Suprapubic skin (tissue), 4 donors: Measurements from ENCODE around the gene CEP112. TPM values are rescaled to one million over a fixed set of nuclear protein-coding genes. Genes with fewer than 3 reads are reported as not detected.
"Not testable (repeated sequence)": the region's sequence is repeated elsewhere in the genome, so short reads cannot be mapped to it uniquely, and the experiment has no call there.

ENCODE experiments used
- DNase-seq, 2 donors: peaks; one replicate each; pipeline ENCODE4 v3.0.0-alpha.2; 2019; ENCODE audit warnings: low spot score in 2 of 2
- H3K27ac ChIP-seq: fragments of 200-600 bp; sonication (generic); one replicate; pipeline ENCODE4 v1.5.1; 2019
- H3K27me3 ChIP-seq: fragments of 200-600 bp; sonication (generic); one replicate; pipeline ENCODE4 v1.5.1; 2019
- H3K36me3 ChIP-seq: fragments of 200-600 bp; sonication (generic); one replicate; pipeline ENCODE4 v1.5.1; 2019
- H3K4me1 ChIP-seq: fragments of 200-600 bp; sonication (generic); one replicate; pipeline ENCODE4 v1.5.1; 2019
- H3K4me3 ChIP-seq: fragments of 200-600 bp; sonication (generic); one replicate; pipeline ENCODE4 v1.5.1; 2019; ENCODE audit warnings: mild to moderate bottlenecking
- H3K9me3 ChIP-seq: fragments of 200-600 bp; sonication (generic); one replicate; pipeline ENCODE4 v1.5.1; 2019
- CTCF ChIP-seq, 2 donors: fragments of 200-600 bp in 1 of 2; fragments of 450-650 bp in 1 of 2; sonication (generic) in 1 of 2; IDR thresholded peaks; one replicate each; pipeline ENCODE4 v1.5.1; 2016 to 2019; ENCODE audit warnings: antibody characterized with exemption in 2 of 2, mild to moderate bottlenecking in 1 of 2, moderate library complexity in 1 of 2
- EP300 ChIP-seq: sonication (generic); formaldehyde crosslinking; IDR thresholded peaks from one replicate; pipeline ENCODE4 v1.6.1; 2017; ENCODE audit warnings: antibody characterized with exemption
- POLR2A ChIP-seq, 2 donors: fragments of 450-650 bp; IDR thresholded peaks; one replicate each; pipeline ENCODE4 v1.6.1; 2017; ENCODE audit warnings: antibody characterized with exemption in 2 of 2, mild to moderate bottlenecking in 2 of 2, moderate library complexity in 2 of 2
- POLR2AphosphoS5 ChIP-seq, 3 donors: sonication (generic); formaldehyde crosslinking; IDR thresholded peaks; one replicate each; pipeline ENCODE4 v1.6.1; 2017; ENCODE audit warnings: antibody characterized with exemption in 3 of 3
- WGBS: methylation state at CpG from one replicate; pipeline ENCODE4 v1.1.5; 2018; 5-methylcytosine and 5-hydroxymethylcytosine counted together
- total RNA-seq, 4 donors: library from RNA; depleted of rRNA; stranded (reverse); fragments of >200 nt; gene quantifications; one replicate each; pipeline ENCODE4 v1.1.0, GENCODE V29; 2016

The CEP112 gene
- total RNA-seq, 4 donors from 2014 or later = 0.68 to 14.1 (median 6.6) TPM

GRCh38 chr17:65783845-65784334 is 408.0 kb downstream of the CEP112 start:
- no peak overlapping the region for H3K4me3 ChIP-seq
- TF ChIP-seq EP300 (no peak), POLR2A (IDR thresholded peaks at IDR 0.05) (no peak), POLR2AphosphoS5 (IDR thresholded peaks at IDR 0.05) (no peak), CTCF (IDR thresholded peaks at IDR 0.05) (no peak)
- DNase-seq = no peak

GRCh38 chr17:65782104-65782706 is 409.7 kb downstream of the CEP112 start:
- H3K9me3 ChIP-seq, H3K27ac ChIP-seq, H3K27me3 ChIP-seq, H3K36me3 ChIP-seq, DNase-seq, H3K4me3 ChIP-seq: not testable (repeated sequence)
- H3K4me1 ChIP-seq = peaks cover 19% of the 10 kb centered on the region
- 0% methylated on average over 1 of the region's 1 CpG for WGBS

More at GRCh38 chr17:65783845-65784334, 408.0 kb downstream of the CEP112 start:
- Histone ChIP-seq H3K9me3 (no peaks in the 10 kb centered on the region), H3K27me3 (no peaks in the 10 kb centered on the region), H3K4me1 (peaks cover 19% of the 10 kb centered on the region), H3K36me3 (no peaks in the 10 kb centered on the region), H3K27ac (peak overlapping the region; percentile 34)
- 51% methylated on average over 4 of the region's 4 CpGs for WGBS

DNA sequence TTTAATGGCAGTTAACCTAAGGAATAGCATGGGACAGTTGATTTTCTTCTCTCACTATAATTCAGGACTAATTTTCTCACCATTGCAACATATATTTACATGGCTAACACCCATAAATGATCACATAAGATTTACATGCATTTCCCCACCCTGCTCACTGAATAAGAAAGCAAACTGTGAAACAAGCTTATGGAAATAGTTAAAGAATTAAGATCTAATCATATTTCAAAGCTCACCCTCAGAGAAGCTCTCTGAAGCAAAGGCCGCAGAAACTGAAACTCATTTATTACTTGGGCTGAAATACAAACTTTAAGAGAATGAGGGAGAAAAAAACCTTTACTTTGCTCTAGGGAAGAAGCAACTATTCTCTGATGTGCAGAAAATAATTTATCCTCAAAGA is 411.8 kb downstream of the CEP112 start:
- H3K27ac ChIP-seq = no peak overlapping the region
- no peaks in the 10 kb centered on the region for H3K36me3 ChIP-seq
- H3K4me1 ChIP-seq = peaks cover 16% of the 10 kb centered on the region
- H3K4me3 ChIP-seq = no peak overlapping the region
- TF ChIP-seq POLR2A (IDR thresholded peaks at IDR 0.05) (no peak), POLR2AphosphoS5 (IDR thresholded peaks at IDR 0.05) (no peak), CTCF (IDR thresholded peaks at IDR 0.05) (no peak), EP300 (no peak)
- no peaks in the 10 kb centered on the region for H3K27me3 ChIP-seq
- 63% methylated on average over 1 of the region's 1 CpG for WGBS
- H3K9me3 ChIP-seq = no peaks in the 10 kb centered on the region
- DNase-seq = no peak

- Histone ChIP-seq H3K4me3 (no peak overlapping the region), H3K27ac (no peak overlapping the region), H3K9me3 (no peaks in the 10 kb centered on the region), H3K4me1 (no peaks in the 10 kb centered on the region), H3K27me3 (no peaks in the 10 kb centered on the region), H3K36me3 (no peaks in the 10 kb centered on the region)
- no peak for DNase-seq
- TF ChIP-seq EP300 (no peak), POLR2A (IDR thresholded peaks at IDR 0.05) (no peak), CTCF (IDR thresholded peaks at IDR 0.05) (no peak), POLR2AphosphoS5 (IDR thresholded peaks at IDR 0.05) (no peak)
- WGBS = 65% methylated on average over 3 of the region's 3 CpGs
Measured at GRCh38 chr17:65776890-65777289, 415.0 kb downstream of the CEP112 start.

DNA sequence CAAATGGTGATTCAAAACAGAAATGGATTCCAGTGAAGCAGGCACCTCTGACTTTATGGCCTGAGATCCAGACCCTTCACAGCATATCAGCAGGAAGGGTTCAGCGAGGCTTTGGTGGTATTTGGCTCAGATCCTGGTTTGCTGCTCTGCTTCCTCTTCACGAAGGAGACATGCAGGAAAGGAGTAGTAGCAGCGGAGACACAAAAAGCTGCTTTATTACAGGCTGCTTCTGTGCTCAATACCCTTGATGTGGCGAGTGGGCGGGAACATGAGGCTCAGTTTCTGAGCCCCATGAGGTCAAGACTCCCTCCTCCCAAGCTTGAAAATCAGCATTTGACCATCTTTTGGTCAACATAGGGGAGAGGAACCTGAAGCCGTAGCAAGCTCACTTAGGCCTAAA is 417.1 kb downstream of the CEP112 start:
- Histone ChIP-seq H3K4me1 (no peaks in the 10 kb centered on the region), H3K4me3 (no peak overlapping the region), H3K9me3 (peaks cover 3% of the 10 kb centered on the region), H3K36me3 (no peaks in the 10 kb centered on the region), H3K27me3 (no peaks in the 10 kb centered on the region), H3K27ac (no peak overlapping the region)
- no peak for DNase-seq
- WGBS = 81% methylated on average over 6 of the region's 6 CpGs
- no peak for TF ChIP-seq CTCF (IDR thresholded peaks at IDR 0.05)
- TF ChIP-seq POLR2AphosphoS5 (IDR thresholded peaks at IDR 0.05) = no peak
- no peak for TF ChIP-seq POLR2A (IDR thresholded peaks at IDR 0.05)
- TF ChIP-seq EP300 = no peak

GRCh38 chr17:65772989-65773388 is 418.9 kb downstream of the CEP112 start:
- no peak for DNase-seq

More at GRCh38 chr17:65772989-65773388, 418.9 kb downstream of the CEP112 start:
- no peak overlapping the region for H3K27ac ChIP-seq
- peaks cover 3% of the 10 kb centered on the region for H3K9me3 ChIP-seq
- H3K4me1 ChIP-seq = no peaks in the 10 kb centered on the region
- no peaks in the 10 kb centered on the region for H3K27me3 ChIP-seq
- TF ChIP-seq CTCF (IDR thresholded peaks at IDR 0.05) (no peak), EP300 (no peak), POLR2A (IDR thresholded peaks at IDR 0.05) (no peak), POLR2AphosphoS5 (IDR thresholded peaks at IDR 0.05) (no peak)
- no peaks in the 10 kb centered on the region for H3K36me3 ChIP-seq
- 81% methylated on average over 6 of the region's 6 CpGs for WGBS
- no peak overlapping the region for H3K4me3 ChIP-seq
